ENCODE measurements around the gene KCNH5. TPM values are rescaled to one million over a fixed set of nuclear protein-coding genes. Genes with fewer than 3 reads are reported as not detected.

KCNH5 gene
- total and polyA plus RNA-seq, 2 of the 13 experiments (the other 11 are each of a cell fraction or from before 2014, with no cell fraction given), result not detected

DNA sequence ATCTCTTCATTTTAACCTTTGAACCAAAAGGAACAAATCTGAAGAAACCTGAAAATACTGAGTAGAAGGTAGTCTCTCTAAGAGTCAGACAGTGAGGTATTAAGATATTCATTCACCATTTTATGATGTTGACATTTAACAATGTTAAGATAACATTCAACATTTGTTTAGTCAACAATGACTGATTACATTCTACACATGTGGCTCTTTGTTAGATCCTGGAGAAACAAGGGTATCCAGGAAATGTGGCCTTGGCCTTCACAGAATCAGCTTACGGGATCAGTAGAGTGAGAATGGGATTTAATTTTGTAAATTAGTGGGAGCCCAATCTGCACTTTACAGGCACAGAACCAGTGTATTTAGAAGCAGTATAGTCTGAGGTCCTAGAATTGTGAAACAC is 355.5 kb downstream of the KCNH5 start:
- no TSS peak for BruUV-seq (replicated peaks)
- Histone ChIP-seq H3K27ac (ENCODE audit: extremely low read length, insufficient read depth, low read length) (no peak overlapping the region), H3K4me2 (ENCODE audit: low read depth, low read length) (peak overlapping the region; percentile 8; the same call in 1 of the 2 replicates), H2AFZ (ENCODE audit: low read length) (no peak overlapping the region), H3K4me1 (ENCODE audit: insufficient read depth, low read length) (peaks cover 52% of the 10 kb centered on the region), H3K9ac (ENCODE audit: insufficient read depth, low read depth, low read length) (no peak overlapping the region), H3K9me3 (ENCODE audit: low read length) (peaks cover 6% of the 10 kb centered on the region; the same call in 1 of the 2 replicates), H3K79me2 (ENCODE audit: insufficient read depth, low read length) (no peaks in the 10 kb centered on the region), H4K20me1 (ENCODE audit: insufficient read depth, low read length) (no peaks in the 10 kb centered on the region), H3K4me3 (replicated peaks in 1 of 3; ENCODE audit: insufficient read depth in 1 of 3, low read depth in 2 of 3, low read length in 3 of 3) (no peak overlapping the region), H3K36me3 (replicated peaks in 1 of 2; ENCODE audit: control insufficient read depth in 1 of 2, insufficient read depth in 2 of 2, low read length in 2 of 2) (no peaks in the 10 kb centered on the region), H3K27me3 (ENCODE audit: control insufficient read depth in 1 of 2, insufficient read depth in 2 of 2, low read length in 2 of 2) (no peaks in the 10 kb centered on the region)
- ChIA-PET CTCF (ENCODE audit: low intra/inter-chr PET ratio, low total read pairs) (no interaction called here), POLR2A (no interaction called here)
- DNase-seq (ENCODE audit: low spot score) (peak; percentile 66), FAIRE-seq (no peak), ATAC-seq (no peak; the same call in 1 of the 3 replicates)
- intact Hi-C loops (cut with micrococcal nuclease; ENCODE audit: unreplicated experiment), result no loop called here
- in situ Hi-C loops (cut with HindIII; ENCODE audit: extremely low pct_ligation_motif_present, low pct_unique_long_range_greater_than_20kb), result no loop called here
- WGBS (ENCODE audit: low lambda C conversion rate), result 35% methylated on average over 1 of the region's 1 CpG
- TF ChIP-seq FOSL2 (CRISPR knock-in tag; IDR thresholded peaks at IDR 0.05) (peak; percentile 69; the same call in 1 of the 2 replicates), FOXO1 (CRISPR knock-in tag; IDR thresholded peaks at IDR 0.05) (peak; percentile 67; the same call in 1 of the 2 replicates), NFIC (IDR thresholded peaks at IDR 0.05; ENCODE audit: low read length) (peak; percentile 45; the same call in 1 of the 2 replicates), RXRB (CRISPR knock-in tag; IDR thresholded peaks at IDR 0.05; ENCODE audit: borderline replicate concordance) (peak; percentile 49; the same call in 1 of the 2 replicates), TBL1XR1 (IDR thresholded peaks at IDR 0.05; ENCODE audit: borderline replicate concordance, low read length, partially characterized antibody) (peak; percentile 88), HHEX (CRISPR knock-in tag; IDR thresholded peaks at IDR 0.05) (peak; percentile 48; the same call in 1 of the 2 replicates), TCF7 (IDR thresholded peaks at IDR 0.05; ENCODE audit: low read depth) (peak; percentile 36; the same call in 1 of the 2 replicates), FOXA1 (IDR thresholded peaks at IDR 0.05) (peak; percentile 73), FOXA1 (CRISPR knock-in tag; IDR thresholded peaks at IDR 0.05) (peak; percentile 79), FOXP1 (IDR thresholded peaks at IDR 0.05) (no peak), FOXP1 (CRISPR knock-in tag; IDR thresholded peaks at IDR 0.05) (peak; percentile 77), ZNF782 (CRISPR knock-in tag; IDR thresholded peaks at IDR 0.05; ENCODE audit: borderline replicate concordance) (no peak)
- TF ChIP-seq, protein P1, sequence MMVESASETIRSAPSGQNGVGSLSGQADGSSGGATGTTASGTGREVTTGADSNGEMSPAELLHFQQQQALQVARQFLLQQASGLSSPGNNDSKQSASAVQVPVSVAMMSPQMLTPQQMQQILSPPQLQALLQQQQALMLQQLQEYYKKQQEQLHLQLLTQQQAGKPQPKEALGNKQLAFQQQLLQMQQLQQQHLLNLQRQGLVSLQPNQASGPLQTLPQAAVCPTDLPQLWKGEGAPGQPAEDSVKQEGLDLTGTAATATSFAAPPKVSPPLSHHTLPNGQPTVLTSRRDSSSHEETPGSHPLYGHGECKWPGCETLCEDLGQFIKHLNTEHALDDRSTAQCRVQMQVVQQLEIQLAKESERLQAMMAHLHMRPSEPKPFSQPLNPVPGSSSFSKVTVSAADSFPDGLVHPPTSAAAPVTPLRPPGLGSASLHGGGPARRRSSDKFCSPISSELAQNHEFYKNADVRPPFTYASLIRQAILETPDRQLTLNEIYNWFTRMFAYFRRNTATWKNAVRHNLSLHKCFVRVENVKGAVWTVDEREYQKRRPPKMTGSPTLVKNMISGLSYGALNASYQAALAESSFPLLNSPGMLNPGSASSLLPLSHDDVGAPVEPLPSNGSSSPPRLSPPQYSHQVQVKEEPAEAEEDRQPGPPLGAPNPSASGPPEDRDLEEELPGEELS (CRISPR knock-in tag; IDR thresholded peaks at IDR 0.05), result peak; percentile 51
- TF ChIP-seq, protein P2, sequence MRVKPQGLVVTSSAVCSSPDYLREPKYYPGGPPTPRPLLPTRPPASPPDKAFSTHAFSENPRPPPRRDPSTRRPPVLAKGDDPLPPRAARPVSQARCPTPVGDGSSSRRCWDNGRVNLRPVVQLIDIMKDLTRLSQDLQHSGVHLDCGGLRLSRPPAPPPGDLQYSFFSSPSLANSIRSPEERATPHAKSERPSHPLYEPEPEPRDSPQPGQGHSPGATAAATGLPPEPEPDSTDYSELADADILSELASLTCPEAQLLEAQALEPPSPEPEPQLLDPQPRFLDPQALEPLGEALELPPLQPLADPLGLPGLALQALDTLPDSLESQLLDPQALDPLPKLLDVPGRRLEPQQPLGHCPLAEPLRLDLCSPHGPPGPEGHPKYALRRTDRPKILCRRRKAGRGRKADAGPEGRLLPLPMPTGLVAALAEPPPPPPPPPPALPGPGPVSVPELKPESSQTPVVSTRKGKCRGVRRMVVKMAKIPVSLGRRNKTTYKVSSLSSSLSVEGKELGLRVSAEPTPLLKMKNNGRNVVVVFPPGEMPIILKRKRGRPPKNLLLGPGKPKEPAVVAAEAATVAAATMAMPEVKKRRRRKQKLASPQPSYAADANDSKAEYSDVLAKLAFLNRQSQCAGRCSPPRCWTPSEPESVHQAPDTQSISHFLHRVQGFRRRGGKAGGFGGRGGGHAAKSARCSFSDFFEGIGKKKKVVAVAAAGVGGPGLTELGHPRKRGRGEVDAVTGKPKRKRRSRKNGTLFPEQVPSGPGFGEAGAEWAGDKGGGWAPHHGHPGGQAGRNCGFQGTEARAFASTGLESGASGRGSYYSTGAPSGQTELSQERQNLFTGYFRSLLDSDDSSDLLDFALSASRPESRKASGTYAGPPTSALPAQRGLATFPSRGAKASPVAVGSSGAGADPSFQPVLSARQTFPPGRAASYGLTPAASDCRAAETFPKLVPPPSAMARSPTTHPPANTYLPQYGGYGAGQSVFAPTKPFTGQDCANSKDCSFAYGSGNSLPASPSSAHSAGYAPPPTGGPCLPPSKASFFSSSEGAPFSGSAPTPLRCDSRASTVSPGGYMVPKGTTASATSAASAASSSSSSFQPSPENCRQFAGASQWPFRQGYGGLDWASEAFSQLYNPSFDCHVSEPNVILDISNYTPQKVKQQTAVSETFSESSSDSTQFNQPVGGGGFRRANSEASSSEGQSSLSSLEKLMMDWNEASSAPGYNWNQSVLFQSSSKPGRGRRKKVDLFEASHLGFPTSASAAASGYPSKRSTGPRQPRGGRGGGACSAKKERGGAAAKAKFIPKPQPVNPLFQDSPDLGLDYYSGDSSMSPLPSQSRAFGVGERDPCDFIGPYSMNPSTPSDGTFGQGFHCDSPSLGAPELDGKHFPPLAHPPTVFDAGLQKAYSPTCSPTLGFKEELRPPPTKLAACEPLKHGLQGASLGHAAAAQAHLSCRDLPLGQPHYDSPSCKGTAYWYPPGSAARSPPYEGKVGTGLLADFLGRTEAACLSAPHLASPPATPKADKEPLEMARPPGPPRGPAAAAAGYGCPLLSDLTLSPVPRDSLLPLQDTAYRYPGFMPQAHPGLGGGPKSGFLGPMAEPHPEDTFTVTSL (CRISPR knock-in tag; IDR thresholded peaks at IDR 0.05; ENCODE audit: borderline replicate concordance), result peak; percentile 69; the same call in 1 of the 2 replicates
- TF ChIP-seq, protein P3, sequence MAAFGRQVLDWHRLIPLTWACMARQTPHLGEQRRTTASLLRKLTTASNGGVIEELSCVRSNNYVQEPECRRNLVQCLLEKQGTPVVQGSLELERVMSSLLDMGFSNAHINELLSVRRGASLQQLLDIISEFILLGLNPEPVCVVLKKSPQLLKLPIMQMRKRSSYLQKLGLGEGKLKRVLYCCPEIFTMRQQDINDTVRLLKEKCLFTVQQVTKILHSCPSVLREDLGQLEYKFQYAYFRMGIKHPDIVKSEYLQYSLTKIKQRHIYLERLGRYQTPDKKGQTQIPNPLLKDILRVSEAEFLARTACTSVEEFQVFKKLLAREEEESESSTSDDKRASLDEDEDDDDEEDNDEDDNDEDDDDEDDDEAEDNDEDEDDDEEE (CRISPR knock-in tag; IDR thresholded peaks at IDR 0.05), result no peak
